NCI-H345 treated with DMSO at 0.1 percent for 48 hours (cell line): Measurements from ENCODE around the gene SPDYC.
"Not testable (repeated sequence)": the region's sequence is repeated elsewhere in the genome, so short reads cannot be mapped to it uniquely, and the experiment has no call there.

Experiments
- DNase-seq: peaks from one replicate; lab custom pipeline; 2025; ENCODE audit not compliant: unreplicated experiment; lab: John Stamatoyannopoulos, UW

The SPDYC gene

DNA sequence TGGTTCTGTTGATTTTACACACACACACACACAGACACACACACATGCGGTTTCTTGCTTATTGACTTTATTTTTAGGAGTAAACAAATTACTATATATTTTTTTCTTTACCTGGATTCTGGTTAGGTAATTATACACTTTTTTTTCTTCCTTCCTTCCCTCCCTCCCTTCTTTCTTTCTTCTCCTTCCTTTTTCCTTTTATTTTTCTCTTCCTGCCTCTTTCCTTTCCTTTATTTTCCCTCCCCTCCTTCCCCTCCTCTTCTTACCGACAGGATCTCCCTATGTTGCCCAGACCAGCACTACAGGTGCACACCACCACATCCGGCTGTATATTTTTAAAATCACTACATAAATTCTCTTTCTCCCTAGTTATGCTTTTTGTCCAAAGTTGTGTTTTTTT, 3.1 kb upstream of the SPDYC start:
- DNase-seq: no peak

DNA sequence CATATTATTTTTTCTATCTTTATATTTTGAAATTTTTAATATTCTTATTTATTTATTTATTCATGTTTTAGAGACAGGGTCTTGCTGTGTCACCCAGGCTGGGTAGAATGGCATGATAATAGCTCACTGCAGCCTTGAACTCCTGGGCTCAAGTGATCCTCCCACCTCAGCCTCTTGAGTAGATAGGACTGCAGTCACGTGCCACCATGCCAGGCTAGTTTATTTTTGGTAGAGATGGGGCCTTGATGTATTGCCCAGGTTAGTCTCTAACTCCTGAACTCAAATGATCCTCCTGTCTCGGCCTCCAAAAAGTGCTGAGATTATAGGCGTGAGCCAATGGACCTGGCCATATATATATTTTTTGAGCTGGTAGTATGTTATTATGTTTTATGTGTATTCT, 2.4 kb upstream of the SPDYC start:
- no peak for DNase-seq

DNA sequence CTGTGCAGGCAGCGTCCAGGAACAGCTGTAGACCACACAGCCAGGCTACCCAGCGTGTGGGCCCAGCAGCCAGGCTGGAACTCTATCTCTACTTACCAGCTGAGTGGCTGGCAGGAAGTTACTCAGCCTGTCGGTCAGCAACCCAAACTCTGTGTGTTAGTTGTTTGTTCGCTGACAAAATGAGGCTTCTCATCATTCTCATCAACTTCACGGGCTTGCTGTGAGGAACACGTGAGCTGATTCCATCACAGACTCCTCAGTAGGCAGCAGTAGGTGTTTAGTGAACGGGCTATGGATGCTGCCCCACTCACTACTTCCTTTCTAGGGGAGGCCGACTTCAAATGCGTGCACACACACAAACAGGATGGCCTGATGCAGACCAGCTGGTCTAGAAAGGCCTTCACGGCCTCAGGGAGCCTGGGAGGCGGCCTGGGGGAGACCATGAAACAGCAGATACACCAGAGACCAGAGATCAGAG, 830 bp upstream of the SPDYC start:
- no peak for DNase-seq

DNA sequence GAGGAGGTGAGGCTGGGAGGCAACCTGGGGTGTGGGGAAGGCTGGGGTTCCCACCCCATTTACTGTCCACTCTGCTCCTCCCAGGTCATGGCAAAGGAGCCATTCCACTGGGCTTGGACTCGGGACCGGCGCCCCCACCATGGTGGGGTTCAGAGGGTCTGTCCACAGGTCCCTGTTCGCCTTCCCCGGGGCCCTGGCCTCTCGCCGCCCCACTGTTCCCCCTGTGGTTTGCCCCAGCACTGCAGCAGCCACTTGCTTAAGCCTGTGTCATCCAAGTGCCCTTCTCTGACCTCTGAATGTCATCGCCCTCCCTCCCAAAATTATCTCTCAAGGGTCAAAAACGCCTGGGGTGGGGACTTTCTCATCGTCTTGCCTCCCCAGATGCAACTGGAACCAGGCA, 2.6 kb downstream of the SPDYC start:
- DNase-seq: no peak

DNA sequence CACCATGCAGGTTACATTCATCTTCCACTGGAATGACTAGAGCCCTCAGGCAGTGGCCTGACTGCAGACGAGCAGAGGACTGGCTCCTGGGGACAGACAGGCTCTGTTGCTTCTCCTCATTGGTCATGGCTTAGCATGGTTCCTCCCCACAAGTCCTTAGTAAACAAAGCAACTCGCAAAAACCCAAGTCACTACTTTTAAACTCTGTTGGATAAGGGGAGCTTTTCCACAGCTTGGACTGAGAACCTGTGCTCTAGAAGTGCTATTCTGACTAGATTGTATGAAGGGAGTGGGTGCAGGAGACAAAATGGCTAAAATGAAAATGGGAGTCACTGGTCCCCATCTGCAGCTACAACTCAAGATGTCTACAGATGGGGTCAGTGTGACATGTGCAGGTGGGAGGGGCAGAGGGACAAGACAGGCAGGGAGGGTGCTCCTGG, 4.6 kb downstream of the SPDYC start:
- DNase-seq: not testable (repeated sequence)

DNA sequence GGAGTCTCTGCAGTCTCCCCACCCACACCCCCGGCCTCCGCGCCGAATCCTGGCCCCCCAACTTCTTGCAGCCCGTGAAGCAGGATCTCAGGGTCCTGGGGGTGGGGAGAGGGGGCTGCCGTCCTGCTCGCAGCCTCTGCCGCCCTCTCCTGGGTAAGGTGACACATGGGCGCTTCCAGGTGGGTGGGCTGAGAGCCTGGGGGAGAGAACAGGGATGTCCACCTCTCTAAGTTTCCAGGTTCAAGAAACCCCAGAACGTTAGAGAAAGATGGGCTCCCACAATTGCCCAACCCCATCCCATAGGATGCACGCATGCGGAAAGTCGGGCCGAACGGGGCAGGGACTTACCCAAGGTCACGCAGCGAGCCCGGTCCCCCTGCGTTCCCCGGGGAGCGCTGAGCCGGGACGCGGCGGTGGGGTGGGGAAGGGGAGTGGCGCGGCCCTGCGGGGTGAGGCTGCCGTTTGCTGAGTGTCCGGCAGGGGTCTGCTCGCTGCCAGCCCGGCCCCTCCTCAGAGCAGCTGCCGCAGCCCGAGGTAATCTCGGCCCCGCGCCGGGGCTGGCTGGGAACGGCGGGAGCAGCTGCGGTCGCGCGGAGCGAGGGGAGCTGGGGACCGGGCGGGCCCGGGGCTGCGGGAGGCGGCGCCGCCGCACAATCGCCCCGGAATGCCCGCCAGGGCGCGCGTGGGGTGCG, 11.0 kb downstream of the SPDYC start:
- DNase-seq: peak; percentile 32

DNA sequence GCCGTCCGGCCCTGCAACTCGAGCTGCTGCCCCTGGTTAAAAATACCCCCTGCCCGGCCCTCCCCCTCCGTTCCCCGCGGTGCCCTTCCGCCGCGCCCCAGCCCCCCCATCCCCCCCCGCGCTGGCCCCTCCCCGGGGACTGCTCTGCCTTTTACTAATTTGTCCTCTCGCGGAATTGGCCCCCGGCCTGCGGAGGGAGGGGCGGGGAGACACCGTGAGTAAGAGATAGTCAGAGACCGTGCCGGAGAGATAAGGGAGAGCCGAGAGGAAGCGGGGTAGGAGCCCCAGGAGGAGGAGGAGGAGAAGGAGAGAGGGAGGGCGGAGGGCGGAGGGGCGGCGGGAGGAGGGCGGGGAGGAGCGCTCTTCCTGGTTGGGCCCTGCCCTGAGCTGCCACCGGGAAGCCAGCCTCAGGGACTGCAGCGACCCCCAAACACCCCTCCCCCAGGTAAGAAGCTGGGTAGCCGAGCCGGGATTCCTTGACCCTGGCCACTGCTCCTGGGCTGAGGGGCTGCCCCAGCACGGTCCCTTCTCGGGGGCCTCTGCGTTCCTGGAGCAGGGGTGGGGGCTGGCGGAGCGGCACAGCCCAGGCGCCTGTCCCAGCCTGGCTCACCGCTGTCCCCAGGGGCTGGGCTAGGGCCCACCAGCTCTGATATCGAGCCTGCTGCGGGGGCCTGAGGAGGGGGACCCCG, 11.7 kb downstream of the SPDYC start, which contains the start of gene CAPN1:
TSS of gene CAPN1 (plus strand) at position 360 of the 689 bp plus-strand sequence. CDS start 774 bp downstream, outside the sequence.
- DNase-seq: peak; percentile 10

DNA sequence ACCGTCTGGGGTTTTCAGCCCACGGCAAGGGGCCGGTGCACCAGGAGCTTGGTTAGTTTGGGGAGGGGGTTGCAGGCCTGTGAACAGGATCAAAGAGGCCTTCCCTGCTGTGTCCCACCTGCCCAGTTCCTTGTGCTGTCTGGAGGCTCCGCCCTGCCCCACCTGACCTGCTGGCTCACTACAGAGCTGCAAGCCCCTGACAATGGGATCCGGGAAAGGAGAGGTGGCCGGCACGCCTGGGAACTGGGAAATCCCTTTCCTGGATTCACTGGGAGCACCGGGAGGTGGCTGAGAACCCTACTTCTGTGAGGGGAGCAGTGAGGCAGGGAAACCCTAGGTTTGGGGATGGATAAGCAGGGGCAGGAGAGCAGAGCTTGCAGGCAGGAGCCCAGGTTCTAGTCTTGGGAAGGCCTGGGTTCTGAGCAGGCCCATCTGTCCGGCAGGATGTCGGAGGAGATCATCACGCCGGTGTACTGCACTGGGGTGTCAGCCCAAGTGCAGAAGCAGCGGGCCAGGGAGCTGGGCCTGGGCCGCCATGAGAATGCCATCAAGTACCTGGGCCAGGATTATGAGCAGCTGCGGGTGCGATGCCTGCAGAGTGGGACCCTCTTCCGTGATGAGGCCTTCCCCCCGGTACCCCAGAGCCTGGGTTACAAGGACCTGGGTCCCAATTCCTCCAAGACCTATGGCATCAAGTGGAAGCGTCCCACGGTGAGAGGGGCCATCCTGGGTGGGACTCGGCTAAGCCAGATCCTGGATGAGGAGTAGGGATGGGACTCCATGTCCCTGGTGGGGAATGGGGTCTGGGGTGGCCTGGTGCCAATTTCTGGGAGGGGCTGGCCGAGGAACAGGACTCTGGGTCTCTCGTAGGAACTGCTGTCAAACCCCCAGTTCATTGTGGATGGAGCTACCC, 12.5 kb downstream of the SPDYC start:
- peak; percentile 20 for DNase-seq

DNA sequence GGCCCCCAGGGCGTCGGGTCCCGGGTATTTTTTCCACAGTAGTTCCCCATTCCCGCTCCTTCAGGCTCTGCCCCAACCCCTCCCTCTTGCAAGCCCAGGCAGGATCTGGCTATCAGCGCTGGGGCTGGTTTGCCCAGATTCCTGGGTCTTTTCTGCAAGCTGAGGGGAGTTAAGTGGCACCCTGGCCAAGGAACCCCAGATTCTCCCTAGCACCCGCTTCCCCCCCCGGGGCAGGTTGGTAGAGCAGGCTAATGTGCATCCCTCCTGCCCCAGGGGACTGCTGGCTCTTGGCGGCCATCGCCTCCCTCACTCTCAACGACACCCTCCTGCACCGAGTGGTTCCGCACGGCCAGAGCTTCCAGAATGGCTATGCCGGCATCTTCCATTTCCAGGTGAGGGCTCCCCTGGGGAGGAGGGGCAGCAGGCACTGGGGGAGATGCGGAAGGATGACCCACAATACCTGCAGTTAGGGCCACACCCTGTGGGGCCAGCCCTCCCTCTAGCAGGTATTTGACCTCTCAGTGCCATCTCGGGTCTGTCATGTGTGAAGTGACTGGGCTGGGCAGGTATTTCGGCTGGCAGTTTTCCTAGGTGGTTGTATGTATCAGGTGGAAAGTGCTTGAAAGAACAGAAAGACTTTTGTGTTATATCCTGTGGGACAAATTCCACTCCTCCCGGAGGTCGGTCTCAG, 13.3 kb downstream of the SPDYC start:
- no peak for DNase-seq

DNA sequence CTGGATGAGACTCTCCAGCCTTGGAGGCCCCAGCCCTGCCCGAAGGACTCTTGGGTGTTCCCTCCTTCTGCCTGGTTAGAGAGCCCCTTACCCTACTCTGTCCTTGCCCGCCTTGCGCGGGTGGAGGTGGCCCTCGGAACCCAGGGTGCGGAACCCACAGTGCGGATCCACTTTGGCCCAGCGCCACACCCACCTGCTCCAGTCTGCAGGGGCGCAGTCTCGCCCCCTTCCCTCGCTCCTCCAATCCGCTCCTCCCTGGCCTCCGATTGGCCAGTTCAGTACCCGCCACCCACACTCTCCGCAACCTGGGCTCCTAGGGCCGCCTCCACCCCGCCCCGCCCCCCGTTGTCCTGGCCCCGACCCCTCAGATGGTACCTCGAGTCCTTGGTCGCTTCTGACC, 14.1 kb downstream of the SPDYC start:
- no peak for DNase-seq

DNA sequence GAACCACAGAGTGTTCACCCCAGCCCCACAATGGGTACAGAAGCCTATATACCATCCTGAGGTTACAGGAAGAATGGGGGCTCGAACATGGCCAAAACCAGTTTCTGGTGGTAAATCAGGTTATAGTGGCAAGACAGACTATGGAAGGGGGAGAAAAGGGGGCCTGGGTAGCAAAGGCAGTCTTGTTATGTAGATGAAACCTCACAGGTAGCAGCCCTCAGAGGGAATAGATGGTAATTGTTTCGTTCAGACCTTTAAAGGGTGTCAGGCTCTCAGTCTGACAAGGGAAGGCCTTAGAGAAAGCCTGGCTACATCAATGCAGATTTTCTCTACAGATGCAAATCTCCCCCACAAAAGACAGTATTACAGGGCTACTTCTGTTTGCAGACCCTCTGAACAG, 15.1 kb downstream of the SPDYC start:
- no peak for DNase-seq

DNA sequence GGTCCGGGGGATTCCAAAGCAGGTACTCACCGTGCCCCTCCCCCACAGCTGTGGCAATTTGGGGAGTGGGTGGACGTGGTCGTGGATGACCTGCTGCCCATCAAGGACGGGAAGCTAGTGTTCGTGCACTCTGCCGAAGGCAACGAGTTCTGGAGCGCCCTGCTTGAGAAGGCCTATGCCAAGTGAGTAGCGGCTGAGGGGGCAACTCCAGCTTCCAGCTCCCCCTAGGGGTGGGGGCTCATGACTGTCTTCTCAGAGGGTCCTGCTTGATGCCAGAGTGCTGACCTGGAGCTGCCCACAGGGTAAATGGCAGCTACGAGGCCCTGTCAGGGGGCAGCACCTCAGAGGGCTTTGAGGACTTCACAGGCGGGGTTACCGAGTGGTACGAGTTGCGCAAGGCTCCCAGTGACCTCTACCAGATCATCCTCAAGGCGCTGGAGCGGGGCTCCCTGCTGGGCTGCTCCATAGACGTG, 15.9 kb downstream of the SPDYC start:
- DNase-seq: no peak

DNA sequence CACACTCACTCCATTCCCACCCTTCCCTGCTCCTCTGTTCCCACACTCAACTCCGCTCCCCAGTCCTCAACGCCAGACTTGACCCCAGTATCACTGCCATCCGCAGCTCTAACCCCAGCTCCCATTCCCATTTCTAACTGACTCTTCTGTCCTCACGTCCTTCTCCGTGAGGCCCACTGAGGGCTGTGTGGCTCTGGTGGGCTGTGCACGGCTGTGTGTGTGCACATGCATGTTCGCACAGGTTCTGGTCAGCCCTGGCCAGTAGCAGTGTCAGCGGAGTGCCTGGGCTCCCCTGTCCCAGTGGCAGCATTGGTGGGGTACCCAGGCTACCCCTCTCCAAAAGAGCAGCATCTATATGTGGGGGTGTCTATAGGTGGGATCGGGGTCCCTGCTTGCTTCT, 16.7 kb downstream of the SPDYC start:
- no peak for DNase-seq

DNA sequence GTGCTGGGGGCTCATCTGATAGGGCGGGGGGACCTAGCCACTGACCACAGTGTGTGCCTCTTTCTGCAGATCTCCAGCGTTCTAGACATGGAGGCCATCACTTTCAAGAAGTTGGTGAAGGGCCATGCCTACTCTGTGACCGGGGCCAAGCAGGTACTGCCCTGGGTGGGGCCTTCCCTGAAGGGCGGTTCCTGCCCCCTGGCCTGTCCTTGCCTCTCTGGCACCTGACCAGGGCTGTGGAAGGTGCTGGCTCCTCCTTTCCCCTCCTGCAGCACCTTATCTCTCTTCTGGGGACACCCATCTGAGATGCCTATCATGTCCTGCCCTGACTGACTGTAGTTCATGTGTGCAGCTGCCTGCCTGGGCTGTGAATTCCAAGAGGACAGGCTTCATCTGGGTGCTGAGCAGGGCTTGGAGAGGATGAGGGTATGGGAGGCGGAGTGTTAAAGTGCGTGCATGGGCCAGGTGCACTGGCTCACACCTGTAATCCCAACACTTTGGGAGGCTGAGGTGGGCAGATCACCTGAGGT, 17.2 kb downstream of the SPDYC start:
- no peak for DNase-seq

DNA sequence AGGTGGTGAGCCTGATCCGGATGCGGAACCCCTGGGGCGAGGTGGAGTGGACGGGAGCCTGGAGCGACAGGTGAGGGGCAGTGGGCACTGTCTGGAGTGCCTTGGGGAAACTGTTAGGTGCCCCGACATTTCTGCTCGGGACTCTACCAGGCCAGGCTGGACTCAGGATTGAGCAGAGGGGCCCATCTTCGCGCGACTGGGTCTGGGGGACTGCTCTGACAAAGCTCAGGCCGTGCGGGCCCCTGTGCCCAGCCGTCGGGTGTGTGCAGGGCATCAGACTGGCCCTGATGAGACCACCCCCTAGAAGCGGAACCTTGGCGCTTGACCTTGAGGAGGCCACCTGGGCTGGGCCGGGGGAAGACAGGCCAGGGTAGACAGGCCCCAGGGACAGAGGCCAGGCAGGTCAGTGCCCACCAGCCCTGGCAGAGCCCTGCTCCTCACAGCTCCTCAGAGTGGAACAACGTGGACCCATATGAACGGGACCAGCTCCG, 18.0 kb downstream of the SPDYC start:
- no peak for DNase-seq

DNA sequence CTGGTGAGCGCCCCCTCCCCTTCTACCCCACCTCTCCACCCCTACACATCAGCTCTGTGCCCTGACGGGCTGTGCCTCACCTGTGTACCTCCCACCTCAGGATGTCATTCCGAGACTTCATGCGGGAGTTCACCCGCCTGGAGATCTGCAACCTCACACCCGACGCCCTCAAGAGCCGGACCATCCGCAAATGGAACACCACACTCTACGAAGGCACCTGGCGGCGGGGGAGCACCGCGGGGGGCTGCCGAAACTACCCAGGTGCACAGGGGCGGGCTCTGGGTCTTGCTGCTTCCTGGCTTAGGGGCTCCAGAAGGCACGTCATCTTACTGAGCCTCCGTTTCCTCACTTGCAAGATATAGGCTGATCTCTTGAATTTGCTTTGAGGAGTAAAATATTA, 18.5 kb downstream of the SPDYC start:
- DNase-seq: no peak

DNA sequence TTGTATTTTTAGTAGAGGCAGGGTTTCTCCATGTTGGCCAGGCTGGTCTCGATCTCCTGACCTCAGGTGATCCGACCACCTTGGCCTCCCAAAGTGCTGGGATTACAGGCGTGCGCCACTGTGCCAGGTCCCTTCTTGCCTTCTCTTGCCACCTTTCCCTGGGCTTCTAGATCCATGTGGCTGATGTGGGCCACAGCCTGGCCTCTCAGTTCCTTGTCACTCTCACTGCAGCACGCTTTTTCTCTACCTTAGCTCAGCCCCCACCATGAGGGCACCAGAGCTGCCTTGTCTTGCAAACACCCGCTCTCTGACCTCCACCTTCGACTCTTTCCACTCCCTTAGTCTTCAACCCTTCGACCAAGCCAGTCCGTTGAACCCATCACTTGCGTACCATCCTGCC, 19.2 kb downstream of the SPDYC start:
- DNase-seq: no peak

DNA sequence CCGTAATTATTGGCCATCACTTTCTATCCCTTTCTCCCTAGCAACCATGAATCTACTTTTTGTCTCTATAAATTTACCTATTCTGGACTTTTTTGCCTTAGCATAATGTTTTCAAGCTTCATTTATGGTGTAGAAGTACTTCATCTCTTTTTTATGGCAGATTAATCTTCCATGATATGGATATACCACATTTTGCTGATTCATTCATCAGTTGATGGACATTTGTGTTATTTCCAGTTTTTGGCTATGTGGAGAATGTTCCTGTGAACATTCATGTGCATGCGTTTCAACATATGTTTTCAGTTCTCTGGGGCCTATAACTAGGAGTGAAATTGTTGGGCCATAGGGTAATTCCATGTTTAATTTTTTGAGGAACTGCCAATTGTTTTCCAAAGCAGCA, 24.5 kb downstream of the SPDYC start:
- no peak for DNase-seq

DNA sequence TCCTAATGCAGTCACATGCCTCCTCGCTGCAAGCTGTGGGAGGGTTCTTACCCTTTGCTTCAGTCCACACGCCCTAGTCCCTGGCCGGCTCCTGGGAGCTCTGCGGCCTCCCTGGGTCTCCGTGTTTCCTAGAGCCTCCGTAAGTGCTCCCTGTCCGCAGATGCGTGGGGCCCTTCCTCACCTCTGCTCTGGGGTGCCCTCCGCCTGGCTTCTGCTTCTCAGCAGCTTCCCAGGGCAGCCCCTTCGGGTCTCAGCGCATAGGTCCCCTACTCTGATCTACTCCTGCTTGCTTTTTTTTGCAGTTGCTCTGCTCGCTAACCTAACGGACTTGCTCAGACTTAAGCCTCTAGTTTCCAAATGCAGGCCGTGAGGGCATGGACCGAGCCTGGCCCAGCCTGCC, 34.1 kb downstream of the SPDYC start:
- DNase-seq: no peak
